HG03095 (cell line): ENCODE data around the gene GUCY1A1.
A peak's percentile ranks its signal among the peaks of the same experiment; 100 is the strongest.

Experiments used
- ATAC-seq: cut with Tn5 transposase; IDR thresholded peaks from one replicate; pipeline ENCODE4 v1.9.1; 2021; ENCODE audit warnings: moderate library complexity; ENCODE audit not compliant: unreplicated experiment

The GUCY1A1 gene

DNA sequence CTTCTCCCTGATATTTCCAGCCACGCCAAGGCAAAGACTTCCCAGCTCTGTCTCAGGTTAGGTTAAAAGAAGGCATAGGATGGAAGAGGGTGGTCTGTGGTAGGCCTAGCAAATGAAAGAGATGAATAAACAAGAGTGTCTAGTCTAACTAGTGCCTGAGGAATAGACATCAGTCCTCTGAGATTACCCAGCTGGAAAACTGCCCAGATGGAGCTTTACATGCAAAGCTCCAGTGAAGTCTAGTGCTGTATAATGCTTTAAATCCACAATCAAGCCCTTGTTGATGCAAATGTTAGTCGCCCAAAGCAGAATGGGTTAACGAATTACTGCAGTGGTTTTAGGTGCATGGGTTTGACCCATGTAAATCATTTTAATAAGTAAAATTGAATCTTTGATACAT, 67.4 kb downstream of the GUCY1A1 start:
- ATAC-seq, result no peak

DNA sequence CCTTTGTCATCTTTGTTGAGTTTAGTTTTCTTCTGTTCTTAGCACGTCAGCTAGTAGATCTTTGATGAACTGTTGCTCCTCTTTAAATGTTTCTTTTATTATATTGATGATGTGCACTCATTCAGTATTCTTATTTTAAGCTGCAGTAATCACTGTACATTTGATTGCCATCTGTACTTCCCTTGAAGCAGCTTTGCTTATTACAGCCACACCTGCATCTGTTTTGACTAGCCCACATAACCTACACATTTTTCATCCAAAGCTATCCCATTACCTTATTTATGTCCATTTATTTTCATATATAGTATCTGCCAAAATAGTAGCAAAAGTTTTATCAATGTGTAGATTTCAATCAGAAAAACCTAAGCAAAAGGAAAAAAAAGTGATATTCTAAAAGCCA, 68.3 kb downstream of the GUCY1A1 start:
- ATAC-seq, result no peak

DNA sequence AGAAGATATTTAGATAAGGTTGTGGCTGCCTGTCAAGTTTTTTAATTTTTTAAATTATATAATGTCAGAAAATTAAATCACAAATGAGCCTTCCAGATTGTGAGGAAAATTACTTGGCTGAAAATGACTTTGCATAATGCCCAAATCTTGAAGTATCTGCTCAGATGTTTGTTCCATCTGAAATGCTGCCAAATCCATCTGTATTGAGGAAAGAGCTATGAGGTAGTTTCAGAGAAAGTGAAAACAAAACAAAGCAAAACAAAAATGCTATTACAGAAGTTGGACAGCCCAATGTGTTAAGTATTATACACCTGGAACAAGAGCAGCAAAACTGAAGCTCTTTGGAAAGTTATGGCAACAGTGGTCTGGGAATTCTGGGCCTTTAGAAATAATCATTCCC, 68.8 kb downstream of the GUCY1A1 start:
- ATAC-seq, result no peak

DNA sequence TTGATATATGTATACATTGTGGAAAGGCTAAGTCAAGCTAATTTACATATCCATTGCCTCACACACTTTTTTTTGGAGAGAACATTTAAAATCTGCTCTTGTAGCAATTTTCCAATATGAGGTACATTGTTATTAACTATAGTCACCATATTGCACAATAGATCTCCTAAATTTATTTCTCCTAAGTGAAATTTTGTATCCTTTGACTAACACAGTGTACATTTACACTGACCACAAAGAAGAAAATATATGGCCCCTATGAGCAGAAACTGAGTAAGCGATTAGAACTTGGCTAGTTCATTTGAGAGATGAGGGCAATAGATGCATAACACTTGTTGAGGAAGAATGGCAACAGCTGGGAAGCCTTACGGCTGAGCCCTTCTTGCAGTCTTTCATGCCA, 71.9 kb downstream of the GUCY1A1 start:
- ATAC-seq, result no peak

DNA sequence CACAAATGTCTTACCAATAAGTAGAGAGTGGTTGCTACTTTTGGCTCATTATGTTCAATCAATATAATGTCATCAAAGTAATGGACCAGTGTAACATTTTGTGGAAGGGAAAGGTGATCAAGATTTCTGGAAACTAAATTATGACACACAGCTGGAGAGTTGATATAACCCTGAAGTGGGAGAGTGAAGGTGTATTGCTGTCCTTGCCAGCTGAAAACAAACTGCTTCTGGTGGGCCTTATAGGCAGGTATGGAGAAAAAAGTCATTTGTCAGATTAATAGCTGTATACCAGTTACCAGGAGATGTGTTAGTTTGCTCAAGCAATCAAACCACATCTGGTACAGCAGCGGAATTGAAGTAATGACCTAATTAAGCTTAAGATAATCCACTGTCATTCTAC, 74.9 kb downstream of the GUCY1A1 start:
- ATAC-seq, result no peak

DNA sequence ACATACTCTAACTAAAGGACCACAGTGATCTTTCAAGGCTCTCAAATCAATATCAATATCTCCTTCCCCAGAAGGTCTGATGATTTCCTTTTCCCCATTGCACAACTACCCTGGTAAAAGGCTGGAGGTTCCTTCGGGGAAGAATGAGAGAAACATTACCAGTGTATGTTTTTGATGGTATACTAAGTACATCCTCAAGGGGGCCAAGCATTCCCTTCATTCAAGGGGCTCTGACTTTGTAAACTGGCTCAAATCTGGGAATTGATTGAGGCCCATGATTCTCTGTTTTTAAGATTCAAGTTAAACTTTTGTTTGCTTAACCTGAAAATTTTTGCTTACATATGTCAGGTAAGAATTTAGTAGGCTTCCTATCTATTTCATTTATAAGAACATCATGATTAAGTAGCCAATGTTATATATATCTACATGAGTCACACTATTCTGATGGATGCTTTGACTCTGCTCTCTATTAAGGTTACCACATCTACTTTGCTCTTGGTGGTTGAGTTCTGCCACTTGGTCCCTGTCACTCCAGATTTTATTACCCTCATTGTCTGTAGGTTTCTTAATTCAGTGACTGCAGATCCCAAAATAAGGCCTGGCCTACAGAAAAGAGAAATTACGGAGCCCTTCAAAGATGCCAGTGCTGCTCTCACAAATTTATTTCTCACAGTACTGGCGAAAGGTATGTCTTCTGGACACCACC, 75.8 kb downstream of the GUCY1A1 start:
- ATAC-seq, result no peak

DNA sequence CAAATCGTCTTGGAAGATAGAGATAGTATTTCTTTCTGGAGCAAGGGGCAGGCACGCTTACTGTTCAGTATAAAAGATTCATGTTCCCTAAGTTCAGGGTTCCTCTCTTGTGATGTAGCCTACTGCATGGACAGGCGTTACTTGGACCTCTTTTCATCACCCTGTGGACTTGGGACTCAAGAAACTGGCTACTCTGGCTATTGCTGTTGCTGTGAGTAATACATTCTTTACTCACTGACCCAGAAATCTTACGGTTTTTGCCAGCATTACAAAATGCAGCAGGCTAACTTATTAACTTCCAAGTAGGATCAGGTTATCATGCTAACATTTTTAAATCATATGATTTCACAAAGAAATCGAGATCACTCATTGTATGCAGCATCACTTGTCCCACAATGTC, 79.3 kb downstream of the GUCY1A1 start:
- no peak for ATAC-seq

DNA sequence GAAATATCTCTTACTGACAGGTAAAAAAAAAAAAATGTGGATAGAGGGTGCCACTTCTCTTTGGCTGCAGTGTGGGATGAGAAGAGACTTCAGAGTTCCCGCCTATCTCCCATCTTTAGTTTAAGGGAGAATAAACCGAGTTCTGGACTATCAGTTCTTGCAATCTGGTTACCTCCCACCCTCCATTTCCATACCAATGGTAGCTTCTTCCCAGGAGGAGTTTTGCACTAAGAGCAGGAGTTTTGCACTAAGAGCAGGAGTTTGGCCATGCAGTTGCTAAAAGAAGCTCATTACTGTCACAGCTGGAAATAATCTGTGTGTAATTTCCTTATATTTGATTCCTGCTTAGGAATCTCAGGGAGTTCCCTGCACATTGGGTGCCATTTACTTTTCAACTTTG, 81.4 kb downstream of the GUCY1A1 start:
- no peak for ATAC-seq

DNA sequence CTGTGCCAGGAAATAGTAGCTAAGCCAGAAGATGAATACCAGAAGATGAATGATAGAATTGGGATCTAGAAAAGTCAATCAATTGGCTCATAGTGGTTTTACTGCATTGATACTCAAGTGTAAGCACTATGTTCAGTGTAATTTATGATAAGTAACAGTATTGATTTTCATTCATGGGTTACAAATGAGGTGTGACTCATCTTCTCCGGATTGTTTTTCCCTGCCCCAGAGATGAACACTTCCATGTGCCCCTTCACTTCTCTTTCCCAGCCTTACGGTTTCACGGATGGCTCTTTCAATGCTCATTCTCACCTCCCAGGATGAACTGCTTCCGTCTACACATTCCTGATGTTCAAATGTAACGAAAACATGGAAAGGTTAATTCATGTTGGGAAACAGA, 82.4 kb downstream of the GUCY1A1 start:
- ATAC-seq, result no peak

DNA sequence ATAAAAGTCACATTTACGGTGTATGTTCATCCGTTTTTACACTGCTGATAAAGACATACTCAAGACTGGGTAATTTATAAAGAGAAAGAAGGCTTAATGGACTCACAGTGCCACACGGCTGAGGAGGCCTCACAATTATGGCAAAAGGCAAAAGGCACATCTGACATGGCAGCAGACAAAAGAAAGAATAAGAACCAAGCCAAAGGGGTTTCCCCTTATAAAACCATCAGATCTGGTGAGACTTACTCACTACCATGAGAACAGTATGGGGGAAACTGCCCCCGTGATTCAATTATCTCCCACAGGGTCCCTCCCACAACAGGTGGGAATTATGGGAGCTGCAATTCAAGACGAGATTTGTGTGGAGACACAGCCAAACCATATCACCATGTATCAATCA, 84.9 kb downstream of the GUCY1A1 start:
- no peak for ATAC-seq

DNA sequence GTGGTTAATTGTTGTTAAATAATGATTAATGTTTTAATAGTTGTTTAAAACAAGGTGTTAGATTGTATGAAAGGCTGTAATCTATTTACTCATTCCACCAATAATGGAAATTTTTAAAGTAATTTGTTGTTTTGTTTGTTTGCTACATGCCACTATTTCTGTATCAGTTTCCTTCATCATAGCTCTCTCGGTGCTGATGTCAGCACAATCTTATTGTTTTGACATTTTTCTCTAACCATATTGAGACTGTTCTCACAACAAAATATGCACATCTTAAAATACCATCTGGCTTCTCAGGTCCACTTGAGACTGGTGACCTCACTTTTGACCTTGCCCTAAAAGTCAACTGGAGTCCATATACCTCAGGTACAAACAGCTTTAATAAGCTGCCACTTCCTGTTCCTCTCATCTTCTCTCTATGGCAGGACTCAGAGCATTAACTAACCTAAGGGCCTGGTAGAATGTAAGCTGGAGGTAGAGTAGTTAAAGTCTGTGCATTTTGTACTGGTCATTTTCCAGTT, 91.2 kb downstream of the GUCY1A1 start:
- no peak for ATAC-seq

DNA sequence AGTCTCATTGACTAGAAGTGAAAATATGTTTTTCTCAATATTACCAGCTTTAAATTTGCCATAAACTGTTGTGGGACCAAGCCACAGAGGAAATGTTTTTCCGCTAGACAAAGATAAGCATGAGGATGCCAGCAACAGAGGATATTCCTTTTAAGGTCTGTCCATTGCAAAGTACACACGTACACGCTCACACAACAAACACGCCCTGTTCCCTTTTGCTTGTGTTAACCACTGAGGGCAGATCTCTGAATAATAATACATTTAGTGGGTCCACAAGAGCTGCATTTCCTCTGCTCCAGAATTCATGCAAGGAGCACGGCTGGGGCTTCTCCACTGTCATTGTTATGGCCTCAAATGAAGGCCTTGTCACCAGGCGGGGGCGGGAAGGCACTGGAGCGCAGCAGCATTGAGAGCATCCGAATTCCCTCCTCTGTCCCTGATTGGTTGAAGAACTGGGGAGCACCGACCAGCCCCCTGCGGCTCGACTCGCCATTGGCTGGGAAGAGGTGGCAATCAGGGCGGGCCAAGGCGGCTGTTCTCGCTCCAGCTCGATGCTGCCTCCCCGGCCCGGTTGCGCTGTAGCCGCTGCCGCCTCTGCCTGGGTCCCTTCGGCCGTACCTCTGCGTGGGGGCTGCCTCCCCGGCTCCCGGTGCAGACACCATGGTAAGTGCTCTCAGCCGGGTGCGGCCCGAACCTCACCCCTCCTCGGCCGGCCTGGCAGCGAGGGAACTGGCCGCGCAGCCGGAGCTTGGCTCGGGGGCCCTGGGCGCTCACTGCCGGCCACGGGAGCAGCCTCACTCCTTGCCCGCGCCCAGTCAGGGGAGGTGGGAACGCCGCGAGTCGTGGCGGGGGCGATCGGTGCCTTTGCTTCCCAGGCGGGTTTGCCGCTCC, 92.1 kb downstream of the GUCY1A1 start, which contains the start of gene GUCY1B1:
Gene GUCY1B1 (plus strand): TSS at position 541 of the 891 bp plus-strand sequence. CDS start 120 bp downstream, at position 661.
- peak; percentile 96 for ATAC-seq

DNA sequence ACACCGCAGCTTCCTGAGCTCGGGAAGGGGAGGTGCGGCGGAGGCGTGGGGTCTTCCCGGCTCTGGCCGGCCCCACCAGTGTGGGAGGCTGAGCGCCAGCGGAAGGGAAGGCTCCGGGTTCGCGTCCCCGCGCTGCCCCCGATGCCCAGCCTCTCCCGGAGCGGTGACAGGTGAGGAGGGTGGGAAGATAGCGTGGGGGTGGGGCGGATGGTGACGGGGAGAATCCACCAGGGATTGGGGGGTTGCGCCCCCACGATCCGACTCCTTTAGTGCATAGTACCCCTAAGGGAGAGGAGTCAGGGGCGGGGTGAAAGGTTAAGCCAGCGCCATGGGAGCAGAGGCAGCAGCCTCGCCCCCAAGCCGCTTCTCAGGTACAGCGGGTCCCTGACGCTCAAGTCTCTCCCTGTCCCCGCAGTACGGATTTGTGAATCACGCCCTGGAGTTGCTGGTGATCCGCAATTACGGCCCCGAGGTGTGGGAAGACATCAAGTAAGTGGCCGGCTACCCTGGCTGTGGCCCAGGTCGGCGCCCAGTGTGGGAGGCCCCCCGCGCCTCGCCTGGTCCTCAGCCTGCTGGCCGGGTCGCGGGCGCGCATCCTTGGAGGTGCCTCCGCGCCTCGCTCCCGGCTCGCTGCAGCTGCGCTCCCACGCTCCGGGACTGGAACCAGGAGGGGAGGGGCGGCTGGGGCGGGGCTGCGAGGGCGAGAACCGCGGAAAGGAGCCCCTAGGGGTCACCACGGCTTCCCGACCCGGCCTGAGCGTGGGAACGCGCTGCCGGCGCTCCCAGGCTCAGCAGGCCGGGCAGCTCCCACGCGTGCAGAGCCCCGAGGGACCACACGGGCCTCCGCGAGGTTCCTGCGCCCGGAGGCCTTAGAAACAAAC, 93.0 kb downstream of the GUCY1A1 start:
- ATAC-seq, result peak; percentile 7

DNA sequence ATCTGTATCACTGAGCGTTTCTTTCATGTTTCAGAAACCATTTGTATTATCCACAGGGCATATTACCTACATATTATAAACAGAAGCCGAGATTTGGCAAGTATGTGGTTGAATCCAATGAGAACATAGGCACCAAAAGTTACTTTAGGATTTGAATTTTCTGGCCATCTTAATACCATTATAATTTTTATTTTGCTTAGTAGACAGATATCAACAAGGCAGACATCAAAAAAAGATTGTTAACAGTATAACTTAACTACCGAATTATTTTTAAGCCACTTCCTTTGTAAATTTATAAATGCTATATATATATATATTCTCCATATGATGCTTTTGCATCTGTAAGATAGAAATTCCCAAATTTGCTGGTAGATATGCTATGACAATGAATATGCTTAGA, 94.4 kb downstream of the GUCY1A1 start:
- no peak for ATAC-seq

DNA sequence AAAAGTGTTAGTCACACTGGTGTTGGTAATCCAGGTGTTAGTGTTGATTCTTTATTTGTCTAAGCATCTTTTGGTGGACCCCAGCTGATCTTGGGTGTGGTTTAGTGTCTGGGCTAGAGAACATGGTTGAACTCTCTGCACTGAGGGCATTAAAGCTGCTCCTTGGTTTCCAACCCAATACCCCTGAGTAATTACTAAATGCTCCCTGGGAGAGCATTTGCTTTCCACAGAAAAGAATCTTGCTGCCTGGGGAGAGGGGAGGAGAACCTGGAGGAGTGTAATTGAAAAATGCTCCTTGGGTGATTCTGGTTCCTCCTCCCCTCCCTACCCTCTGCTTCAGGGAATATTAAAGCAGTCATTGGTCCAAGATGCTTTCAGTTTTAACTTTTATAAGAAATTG, 95.3 kb downstream of the GUCY1A1 start:
- no peak for ATAC-seq

DNA sequence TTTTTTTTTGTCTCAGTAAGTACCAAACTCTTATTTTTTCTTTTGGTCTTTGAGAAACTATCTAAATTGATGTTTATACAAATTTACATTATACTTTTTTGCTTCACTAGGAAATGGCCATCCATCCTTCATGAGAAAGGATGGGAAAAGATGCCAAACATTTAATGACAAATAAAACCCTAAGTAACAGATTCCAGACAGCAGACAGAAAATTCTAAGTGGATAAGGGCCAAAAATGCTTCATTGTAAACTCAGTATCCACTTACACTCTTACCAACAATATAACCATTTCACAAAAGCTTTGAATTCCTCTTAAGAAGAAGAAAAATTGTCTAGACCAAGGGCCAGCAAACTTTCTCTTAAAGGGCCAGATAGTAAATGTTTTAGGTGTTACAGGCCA, 95.7 kb downstream of the GUCY1A1 start:
- ATAC-seq, result no peak

DNA sequence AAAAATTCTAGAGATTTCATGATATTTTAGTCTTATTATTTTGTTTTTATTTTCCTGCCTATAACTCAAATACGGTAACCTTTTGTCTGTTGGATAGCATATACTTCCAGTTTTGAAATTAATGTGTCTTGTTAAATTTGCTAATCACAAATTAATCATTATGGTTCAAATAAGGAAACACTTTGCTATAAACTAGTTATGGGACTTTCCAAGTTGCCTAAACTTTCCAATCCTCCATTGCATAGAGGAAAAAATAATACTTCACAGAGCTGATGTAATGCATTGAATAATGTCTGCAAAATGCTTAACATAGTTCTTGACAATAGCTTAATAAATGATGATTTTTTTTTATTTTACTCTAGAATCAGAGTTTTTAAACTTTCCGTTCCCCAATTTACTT, 96.9 kb downstream of the GUCY1A1 start:
- ATAC-seq, result no peak

DNA sequence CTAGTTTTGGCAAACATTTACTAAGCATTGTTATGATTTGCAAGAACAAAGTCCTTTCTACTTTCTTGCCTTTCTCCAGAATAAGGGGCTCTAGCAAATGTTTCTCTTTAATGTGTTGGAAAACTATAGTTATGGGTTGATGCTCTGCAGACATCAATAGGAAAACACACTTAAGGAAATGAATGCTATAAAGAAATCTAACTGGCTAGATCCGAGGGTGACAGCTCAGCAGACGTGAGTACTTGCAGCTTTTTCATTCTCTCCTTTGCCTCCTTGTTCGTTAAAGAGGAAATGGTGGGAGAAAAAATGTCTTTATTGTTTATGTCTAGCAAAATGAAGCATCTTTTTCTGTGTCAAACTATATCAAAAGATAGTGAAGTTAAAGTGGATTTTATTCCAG, 98.5 kb downstream of the GUCY1A1 start:
- no peak for ATAC-seq

DNA sequence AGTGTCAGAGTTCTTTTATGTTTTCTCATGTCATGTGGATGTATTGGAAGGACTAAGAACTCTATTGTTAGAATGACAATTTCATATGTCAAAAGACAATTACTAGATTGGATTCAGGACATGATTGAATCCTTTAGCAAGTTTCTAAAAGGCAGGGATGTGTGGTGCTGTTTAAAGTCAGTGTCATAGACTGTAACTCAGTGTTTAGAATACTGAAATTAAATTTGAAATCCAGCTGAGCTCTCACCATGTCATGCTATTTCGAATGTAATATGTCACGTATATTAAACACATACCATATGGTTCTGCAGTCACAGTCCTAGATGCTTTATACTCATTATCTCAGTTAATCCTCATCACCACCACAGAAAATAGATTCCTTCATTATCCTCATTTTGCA, 100.0 kb downstream of the GUCY1A1 start:
- ATAC-seq, result no peak

DNA sequence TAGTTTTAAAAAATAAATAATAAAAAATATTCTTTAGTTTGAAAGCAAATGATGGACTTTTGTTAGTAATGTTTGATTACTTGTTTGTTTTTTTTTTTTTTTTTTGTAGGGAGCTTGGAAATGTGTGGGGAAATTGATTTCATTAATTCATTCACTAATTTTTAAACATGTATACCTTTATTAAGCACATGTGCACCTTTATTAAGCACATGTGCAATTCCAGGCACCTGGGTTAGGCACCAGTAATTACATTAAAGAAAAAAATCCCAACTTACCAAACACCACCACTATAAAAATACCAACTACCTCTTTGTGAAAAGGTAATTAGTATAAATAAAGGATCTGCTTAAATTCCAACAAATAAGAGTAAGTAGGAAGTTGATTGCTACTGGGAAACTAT, 101.7 kb downstream of the GUCY1A1 start:
- ATAC-seq, result no peak

DNA sequence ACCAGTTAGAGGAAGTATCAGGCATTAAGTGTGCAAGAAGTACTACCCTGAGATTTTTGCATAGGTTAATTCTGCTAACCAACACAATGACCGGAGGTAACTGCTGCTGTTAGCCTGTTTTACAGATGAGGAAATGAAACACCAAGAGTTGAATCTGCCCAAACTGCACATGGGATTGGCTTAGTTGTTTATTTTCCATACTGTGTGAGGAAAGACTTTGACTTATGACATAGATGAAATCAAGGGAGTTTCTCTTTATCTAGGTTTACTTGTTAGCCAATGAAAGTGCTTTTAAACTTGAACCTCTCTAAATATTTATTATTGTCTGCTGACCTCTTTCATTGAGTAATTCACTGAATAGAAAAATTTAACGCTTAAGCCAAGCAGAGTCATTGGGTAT, 102.4 kb downstream of the GUCY1A1 start:
- ATAC-seq, result no peak
